Spleen (tissue), 7 donors: ENCODE measurements around the gene MIPEP.

Experiments used
- CTCF ChIP-seq, 11 experiments: fragments of 200-600 bp in 7 of 11; fragments of 450-650 bp in 4 of 11; sonication (generic) in 4 of 11; IDR thresholded peaks in 8 of 11; conservative IDR thresholded peaks in 3 of 11; 1 replicate in 7 of 11; 2 replicates in 4 of 11; pipeline versions ENCODE4 v1.4.0 to v1.8.0; 2016 to 2021; ENCODE audit warnings: antibody characterized with exemption in 11 of 11, inconsistent platforms in 4 of 11, mild to moderate bottlenecking in 1 of 11
- POLR2A ChIP-seq, 3 donors: fragments of 450-650 bp; IDR thresholded peaks; one replicate each; pipeline ENCODE4 v1.5.1; 2017; ENCODE audit warnings: antibody characterized with exemption in 3 of 3, mild to moderate bottlenecking in 1 of 3
- POLR2AphosphoS5 ChIP-seq, 3 donors: sonication (generic); formaldehyde crosslinking; IDR thresholded peaks; one replicate each; pipeline ENCODE4 v1.5.1; 2017; ENCODE audit warnings: antibody characterized with exemption in 3 of 3
- donor health status: DM: no; HTN: no; CAD: no; lungs with moderate emphysema.
- donor health status: DM: no; HTN: no; CAD: no.
- donor health status: DM: no; HTN: no; CAD: no.

GRCh38 chr13:23716401-23716800 is 172.8 kb downstream of the MIPEP start:
- TF ChIP-seq POLR2A (IDR thresholded peaks at IDR 0.05) (no peak), CTCF (IDR thresholded peaks at IDR 0.05 in 8 of 11, conservative IDR thresholded peaks at IDR 0.05 in 3 of 11) (no peak), POLR2AphosphoS5 (IDR thresholded peaks at IDR 0.05) (no peak)
